Suprapubic skin (tissue), 4 donors: ENCODE measurements around the gene VASP. TPM values are rescaled to one million over a fixed set of nuclear protein-coding genes. Genes with fewer than 3 reads are reported as not detected.

Experiments used
- DNase-seq, 2 donors: peaks; one replicate each; pipeline ENCODE4 v3.0.0-alpha.2; 2019; ENCODE audit warnings: low spot score in 2 of 2
- H3K27ac ChIP-seq: fragments of 200-600 bp; sonication (generic); one replicate; pipeline ENCODE4 v1.5.1; 2019
- H3K27me3 ChIP-seq: fragments of 200-600 bp; sonication (generic); one replicate; pipeline ENCODE4 v1.5.1; 2019
- H3K36me3 ChIP-seq: fragments of 200-600 bp; sonication (generic); one replicate; pipeline ENCODE4 v1.5.1; 2019
- H3K4me1 ChIP-seq: fragments of 200-600 bp; sonication (generic); one replicate; pipeline ENCODE4 v1.5.1; 2019
- H3K4me3 ChIP-seq: fragments of 200-600 bp; sonication (generic); one replicate; pipeline ENCODE4 v1.5.1; 2019; ENCODE audit warnings: mild to moderate bottlenecking
- H3K9me3 ChIP-seq: fragments of 200-600 bp; sonication (generic); one replicate; pipeline ENCODE4 v1.5.1; 2019
- EP300 ChIP-seq: sonication (generic); formaldehyde crosslinking; IDR thresholded peaks from one replicate; pipeline ENCODE4 v1.6.1; 2017; ENCODE audit warnings: antibody characterized with exemption
- POLR2A ChIP-seq, 2 donors: fragments of 450-650 bp; IDR thresholded peaks; one replicate each; pipeline ENCODE4 v1.6.1; 2017; ENCODE audit warnings: antibody characterized with exemption in 2 of 2, mild to moderate bottlenecking in 2 of 2, moderate library complexity in 2 of 2
- POLR2AphosphoS5 ChIP-seq, 3 donors: sonication (generic); formaldehyde crosslinking; IDR thresholded peaks; one replicate each; pipeline ENCODE4 v1.6.1; 2017; ENCODE audit warnings: antibody characterized with exemption in 3 of 3
- WGBS: methylation state at CpG from one replicate; pipeline ENCODE4 v1.1.5; 2018; 5-methylcytosine and 5-hydroxymethylcytosine counted together
- total RNA-seq, 4 donors: library from RNA; depleted of rRNA; stranded (reverse); fragments of >200 nt; gene quantifications; one replicate each; pipeline ENCODE4 v1.1.0, GENCODE V29; 2016
- TF ChIP-seq, protein P1 (sequence below), 2 donors: fragments of 200-600 bp in 1 of 2; fragments of 450-650 bp in 1 of 2; sonication (generic) in 1 of 2; IDR thresholded peaks; one replicate each; pipeline ENCODE4 v1.5.1; 2016 to 2019; ENCODE audit warnings: antibody characterized with exemption in 2 of 2, mild to moderate bottlenecking in 1 of 2, moderate library complexity in 1 of 2

VASP gene
- total RNA-seq, 4 donors from 2014 or later: 34.8 to 51.3 (median 43.6) TPM

- Histone ChIP-seq H3K4me3 (no peak overlapping the region), H3K4me1 (peaks cover 39% of the 10 kb centered on the region)
- 70% methylated on average over 7 of the region's 7 CpGs for WGBS
Observed at GRCh38 chr19:45471931-45472562, 35.2 kb upstream of the VASP start.

DNA sequence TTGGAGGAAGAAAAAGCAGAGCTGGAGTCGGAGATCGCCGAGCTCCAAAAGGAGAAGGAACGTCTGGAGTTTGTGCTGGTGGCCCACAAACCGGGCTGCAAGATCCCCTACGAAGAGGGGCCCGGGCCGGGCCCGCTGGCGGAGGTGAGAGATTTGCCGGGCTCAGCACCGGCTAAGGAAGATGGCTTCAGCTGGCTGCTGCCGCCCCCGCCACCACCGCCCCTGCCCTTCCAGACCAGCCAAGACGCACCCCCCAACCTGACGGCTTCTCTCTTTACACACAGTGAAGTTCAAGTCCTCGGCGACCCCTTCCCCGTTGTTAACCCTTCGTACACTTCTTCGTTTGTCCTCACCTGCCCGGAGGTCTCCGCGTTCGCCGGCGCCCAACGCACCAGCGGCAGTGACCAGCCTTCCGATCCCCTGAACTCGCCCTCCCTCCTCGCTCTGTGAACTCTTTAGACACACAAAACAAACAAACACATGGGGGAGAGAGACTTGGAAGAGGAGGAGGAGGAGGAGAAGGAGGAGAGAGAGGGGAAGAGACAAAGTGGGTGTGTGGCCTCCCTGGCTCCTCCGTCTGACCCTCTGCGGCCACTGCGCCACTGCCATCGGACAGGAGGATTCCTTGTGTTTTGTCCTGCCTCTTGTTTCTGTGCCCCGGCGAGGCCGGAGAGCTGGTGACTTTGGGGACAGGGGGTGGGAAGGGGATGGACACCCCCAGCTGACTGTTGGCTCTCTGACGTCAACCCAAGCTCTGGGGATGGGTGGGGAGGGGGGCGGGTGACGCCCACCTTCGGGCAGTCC lies 34.5 kb upstream of the VASP start:
- Histone ChIP-seq H3K36me3 (peaks cover 15% of the 10 kb centered on the region), H3K4me3 (no peak overlapping the region), H3K9me3 (no peaks in the 10 kb centered on the region), H3K27ac (no peak overlapping the region), H3K4me1 (peaks cover 39% of the 10 kb centered on the region), H3K27me3 (no peaks in the 10 kb centered on the region)
- TF ChIP-seq, protein P1, sequence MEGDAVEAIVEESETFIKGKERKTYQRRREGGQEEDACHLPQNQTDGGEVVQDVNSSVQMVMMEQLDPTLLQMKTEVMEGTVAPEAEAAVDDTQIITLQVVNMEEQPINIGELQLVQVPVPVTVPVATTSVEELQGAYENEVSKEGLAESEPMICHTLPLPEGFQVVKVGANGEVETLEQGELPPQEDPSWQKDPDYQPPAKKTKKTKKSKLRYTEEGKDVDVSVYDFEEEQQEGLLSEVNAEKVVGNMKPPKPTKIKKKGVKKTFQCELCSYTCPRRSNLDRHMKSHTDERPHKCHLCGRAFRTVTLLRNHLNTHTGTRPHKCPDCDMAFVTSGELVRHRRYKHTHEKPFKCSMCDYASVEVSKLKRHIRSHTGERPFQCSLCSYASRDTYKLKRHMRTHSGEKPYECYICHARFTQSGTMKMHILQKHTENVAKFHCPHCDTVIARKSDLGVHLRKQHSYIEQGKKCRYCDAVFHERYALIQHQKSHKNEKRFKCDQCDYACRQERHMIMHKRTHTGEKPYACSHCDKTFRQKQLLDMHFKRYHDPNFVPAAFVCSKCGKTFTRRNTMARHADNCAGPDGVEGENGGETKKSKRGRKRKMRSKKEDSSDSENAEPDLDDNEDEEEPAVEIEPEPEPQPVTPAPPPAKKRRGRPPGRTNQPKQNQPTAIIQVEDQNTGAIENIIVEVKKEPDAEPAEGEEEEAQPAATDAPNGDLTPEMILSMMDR (IDR thresholded peaks at IDR 0.05): no peak
- no peak for TF ChIP-seq EP300
- TF ChIP-seq POLR2AphosphoS5 (IDR thresholded peaks at IDR 0.05): no peak
- no peak for TF ChIP-seq POLR2A (IDR thresholded peaks at IDR 0.05)
- WGBS: 58% methylated on average over 41 of the region's 44 CpGs
- peak in 1 of 2 donors; percentile 84 for DNase-seq

More at GRCh38 chr19:45471931-45472562, 35.2 kb upstream of the VASP start:
- no peaks in the 10 kb centered on the region for H3K9me3 ChIP-seq
- H3K27me3 ChIP-seq: no peaks in the 10 kb centered on the region
- no peak overlapping the region for H3K27ac ChIP-seq
- TF ChIP-seq POLR2AphosphoS5 (IDR thresholded peaks at IDR 0.05): peak in 1 of 3 donors; percentile 7
- TF ChIP-seq, protein P1 (IDR thresholded peaks at IDR 0.05): no peak
- DNase-seq: no peak
- peaks cover 15% of the 10 kb centered on the region for H3K36me3 ChIP-seq

- TF ChIP-seq, protein P1 (IDR thresholded peaks at IDR 0.05): no peak
- no peak for TF ChIP-seq EP300
- no peak for TF ChIP-seq POLR2A (IDR thresholded peaks at IDR 0.05)
- TF ChIP-seq POLR2AphosphoS5 (IDR thresholded peaks at IDR 0.05): no peak
- H3K36me3 ChIP-seq: peaks cover 15% of the 10 kb centered on the region
- DNase-seq: no peak
- H3K9me3 ChIP-seq: no peaks in the 10 kb centered on the region
- peaks cover 39% of the 10 kb centered on the region for H3K4me1 ChIP-seq
- H3K4me3 ChIP-seq: no peak overlapping the region
- 56% methylated on average over 5 of the region's 5 CpGs for WGBS
- no peaks in the 10 kb centered on the region for H3K27me3 ChIP-seq
- H3K27ac ChIP-seq: no peak overlapping the region
Observed at GRCh38 chr19:45473367-45473681, 34.0 kb upstream of the VASP start.

- Histone ChIP-seq H3K36me3 (peaks cover 15% of the 10 kb centered on the region), H3K9me3 (no peaks in the 10 kb centered on the region), H3K4me1 (peaks cover 38% of the 10 kb centered on the region), H3K27me3 (no peaks in the 10 kb centered on the region), H3K27ac (no peak overlapping the region), H3K4me3 (no peak overlapping the region)
- TF ChIP-seq EP300 (no peak), POLR2AphosphoS5 (IDR thresholded peaks at IDR 0.05) (no peak), POLR2A (IDR thresholded peaks at IDR 0.05) (no peak)
- TF ChIP-seq, protein P1 (IDR thresholded peaks at IDR 0.05): no peak
- peak in 1 of 2 donors; percentile 86 for DNase-seq
- 79% methylated on average over 27 of the region's 27 CpGs for WGBS
Observed at GRCh38 chr19:45473682-45474605, 33.3 kb upstream of the VASP start.
